ENCODE measurements around the gene CST9L. TPM values are rescaled to one million over a fixed set of nuclear protein-coding genes. Genes with fewer than 3 reads are reported as not detected.

CST9L gene
- polyA plus RNA-seq, 1 experiment, result not detected

DNA sequence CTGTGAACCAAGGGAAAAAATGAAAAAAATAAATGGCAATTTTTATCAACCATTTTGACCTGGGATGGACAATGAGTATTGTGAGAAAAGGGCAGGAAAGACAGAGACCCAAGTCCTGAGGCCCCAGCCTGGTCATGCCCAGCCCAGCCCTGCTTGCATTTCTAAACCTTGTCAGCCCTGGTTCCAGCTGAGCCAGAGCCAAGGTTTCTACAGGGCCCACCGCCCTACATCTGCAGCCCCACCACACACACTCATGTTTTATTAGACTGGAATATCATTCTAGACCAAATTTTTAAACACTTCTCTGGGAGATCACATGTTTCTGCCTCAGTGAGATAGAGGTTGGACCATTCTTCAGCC is 667 bp upstream of the CST9L start:
- Histone ChIP-seq H3K4me3 (ENCODE audit: low read depth, low read length) (no peak overlapping the region), H3K36me3 (ENCODE audit: control insufficient read depth, insufficient read depth, low read length) (no peaks in the 10 kb centered on the region), H3K27me3 (ENCODE audit: control insufficient read depth, insufficient read depth, low read length) (no peaks in the 10 kb centered on the region)
- POLR2A ChIA-PET, result no interaction called here
- CTCF ChIA-PET, result no interaction called here
- DNase-seq (ENCODE audit: low read depth), result no peak
- TF ChIP-seq, protein P1, sequence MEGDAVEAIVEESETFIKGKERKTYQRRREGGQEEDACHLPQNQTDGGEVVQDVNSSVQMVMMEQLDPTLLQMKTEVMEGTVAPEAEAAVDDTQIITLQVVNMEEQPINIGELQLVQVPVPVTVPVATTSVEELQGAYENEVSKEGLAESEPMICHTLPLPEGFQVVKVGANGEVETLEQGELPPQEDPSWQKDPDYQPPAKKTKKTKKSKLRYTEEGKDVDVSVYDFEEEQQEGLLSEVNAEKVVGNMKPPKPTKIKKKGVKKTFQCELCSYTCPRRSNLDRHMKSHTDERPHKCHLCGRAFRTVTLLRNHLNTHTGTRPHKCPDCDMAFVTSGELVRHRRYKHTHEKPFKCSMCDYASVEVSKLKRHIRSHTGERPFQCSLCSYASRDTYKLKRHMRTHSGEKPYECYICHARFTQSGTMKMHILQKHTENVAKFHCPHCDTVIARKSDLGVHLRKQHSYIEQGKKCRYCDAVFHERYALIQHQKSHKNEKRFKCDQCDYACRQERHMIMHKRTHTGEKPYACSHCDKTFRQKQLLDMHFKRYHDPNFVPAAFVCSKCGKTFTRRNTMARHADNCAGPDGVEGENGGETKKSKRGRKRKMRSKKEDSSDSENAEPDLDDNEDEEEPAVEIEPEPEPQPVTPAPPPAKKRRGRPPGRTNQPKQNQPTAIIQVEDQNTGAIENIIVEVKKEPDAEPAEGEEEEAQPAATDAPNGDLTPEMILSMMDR (IDR thresholded peaks at IDR 0.05; ENCODE audit: insufficient read depth, low read depth, low read length), result no peak

DNA sequence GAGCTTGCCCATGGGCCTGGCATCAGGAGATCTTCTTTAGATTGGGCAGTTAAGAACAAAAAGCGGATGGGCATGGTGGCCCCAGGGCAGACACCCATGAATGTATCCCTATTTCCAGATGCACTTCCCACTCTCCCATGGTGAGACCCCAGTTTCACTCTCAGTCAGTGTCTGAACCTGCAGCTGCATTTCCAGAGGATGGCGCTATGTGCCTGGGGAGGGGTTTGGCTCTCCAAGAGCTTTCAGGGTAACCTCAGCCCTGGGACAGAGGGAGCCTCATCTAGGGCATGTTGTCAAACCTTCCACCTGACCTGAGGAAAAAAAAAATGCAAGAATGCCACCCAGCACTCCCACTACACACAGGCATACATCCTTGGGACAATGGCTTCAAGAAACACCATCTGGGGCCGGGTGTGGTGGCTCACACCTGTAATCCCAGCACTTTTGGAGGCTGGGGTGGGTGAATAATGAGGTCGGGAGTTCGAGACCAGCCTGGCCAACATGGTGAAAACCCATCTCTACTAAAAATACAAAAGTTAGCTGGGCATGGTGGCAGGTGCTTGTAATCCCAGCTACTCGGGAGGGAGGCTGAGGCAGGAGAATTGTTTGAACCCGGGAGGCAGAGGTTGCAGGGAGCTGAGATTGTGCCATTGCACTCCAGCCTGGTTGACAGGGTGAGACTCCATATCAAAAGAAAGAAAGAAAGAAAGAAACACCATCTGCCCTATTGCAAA is 1.9 kb downstream of the CST9L start:
- no peaks in the 10 kb centered on the region for H3K27me3 ChIP-seq (ENCODE audit: control insufficient read depth, insufficient read depth, low read length)
- DNase-seq (ENCODE audit: low read depth), result no peak
- ChIA-PET CTCF (interaction anchor here (1.0 kb wide), 1 partner anchor 17 kb away, joined by 3 read pairs; no protein-coding TSS in a partner anchor), POLR2A (no interaction called here)
- no peaks in the 10 kb centered on the region for H3K36me3 ChIP-seq (ENCODE audit: control insufficient read depth, insufficient read depth, low read length)
- TF ChIP-seq, protein P1 (IDR thresholded peaks at IDR 0.05; ENCODE audit: insufficient read depth, low read depth, low read length), result no peak
- no peak overlapping the region for H3K4me3 ChIP-seq (ENCODE audit: low read depth, low read length)

DNA sequence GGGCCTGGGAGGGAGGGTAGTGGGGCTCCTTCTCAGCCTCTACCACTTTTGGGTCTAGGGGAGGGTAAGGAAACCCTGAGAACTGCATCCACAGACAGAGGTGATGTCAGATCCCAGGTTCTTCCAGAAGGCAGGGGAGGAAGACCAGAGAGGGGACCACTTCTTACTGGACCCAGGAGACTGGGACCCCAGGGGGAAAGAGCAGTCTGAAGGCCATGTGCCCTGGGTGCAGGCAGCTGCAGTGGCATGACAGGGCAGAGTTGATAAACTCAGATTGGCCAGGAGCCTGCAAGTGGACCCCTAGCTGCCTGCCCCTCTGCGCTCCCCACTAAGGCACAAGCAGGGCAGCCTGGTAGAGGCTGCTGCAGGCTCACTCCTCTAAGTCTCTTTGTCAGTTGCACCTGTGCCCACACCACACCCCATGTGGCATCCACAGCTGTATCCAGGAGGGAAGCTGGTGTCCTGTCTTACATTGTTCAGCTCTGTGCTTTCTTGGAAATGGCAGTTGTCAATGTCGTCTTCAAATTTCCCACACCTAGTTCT is 2.7 kb downstream of the CST9L start:
- no peak for DNase-seq (ENCODE audit: low read depth)
- TF ChIP-seq, protein P1 (IDR thresholded peaks at IDR 0.05; ENCODE audit: insufficient read depth, low read depth, low read length), result no peak
- CTCF ChIA-PET, result no interaction called here

DNA sequence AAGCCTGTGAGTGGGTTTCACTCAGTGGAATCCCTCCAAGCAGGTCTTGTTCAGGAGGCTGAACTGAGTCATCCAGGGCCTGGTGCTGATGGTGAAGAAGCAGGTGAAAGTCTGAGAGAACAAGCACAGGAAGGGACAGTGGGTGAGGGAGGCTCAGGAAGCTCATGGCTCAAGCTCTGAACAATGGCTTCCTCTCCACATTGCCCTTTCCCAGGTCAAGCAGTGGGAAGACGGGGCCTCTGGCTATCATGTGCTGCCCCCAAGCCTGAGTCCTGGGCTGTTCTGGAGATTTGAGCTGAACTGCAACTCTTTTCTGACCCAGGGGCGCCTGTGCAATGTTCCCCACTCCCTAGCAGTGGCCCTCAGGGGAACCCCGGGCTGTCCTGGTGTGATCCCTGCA is 3.4 kb downstream of the CST9L start:
- Histone ChIP-seq H3K36me3 (ENCODE audit: control insufficient read depth, insufficient read depth, low read length) (no peaks in the 10 kb centered on the region), H3K27me3 (ENCODE audit: control insufficient read depth, insufficient read depth, low read length) (no peaks in the 10 kb centered on the region), H3K4me3 (ENCODE audit: low read depth, low read length) (no peak overlapping the region)
- CTCF ChIA-PET, result no interaction called here
- POLR2A ChIA-PET, result no interaction called here
- no peak for DNase-seq (ENCODE audit: low read depth)
- TF ChIP-seq, protein P1 (IDR thresholded peaks at IDR 0.05; ENCODE audit: insufficient read depth, low read depth, low read length), result no peak

More for the DNA sequence above, 2.7 kb downstream of the CST9L start:
- Histone ChIP-seq H3K4me3 (ENCODE audit: low read depth, low read length) (no peak overlapping the region), H3K27me3 (ENCODE audit: control insufficient read depth, insufficient read depth, low read length) (no peaks in the 10 kb centered on the region), H3K36me3 (ENCODE audit: control insufficient read depth, insufficient read depth, low read length) (no peaks in the 10 kb centered on the region)
- POLR2A ChIA-PET, result no interaction called here

DNA sequence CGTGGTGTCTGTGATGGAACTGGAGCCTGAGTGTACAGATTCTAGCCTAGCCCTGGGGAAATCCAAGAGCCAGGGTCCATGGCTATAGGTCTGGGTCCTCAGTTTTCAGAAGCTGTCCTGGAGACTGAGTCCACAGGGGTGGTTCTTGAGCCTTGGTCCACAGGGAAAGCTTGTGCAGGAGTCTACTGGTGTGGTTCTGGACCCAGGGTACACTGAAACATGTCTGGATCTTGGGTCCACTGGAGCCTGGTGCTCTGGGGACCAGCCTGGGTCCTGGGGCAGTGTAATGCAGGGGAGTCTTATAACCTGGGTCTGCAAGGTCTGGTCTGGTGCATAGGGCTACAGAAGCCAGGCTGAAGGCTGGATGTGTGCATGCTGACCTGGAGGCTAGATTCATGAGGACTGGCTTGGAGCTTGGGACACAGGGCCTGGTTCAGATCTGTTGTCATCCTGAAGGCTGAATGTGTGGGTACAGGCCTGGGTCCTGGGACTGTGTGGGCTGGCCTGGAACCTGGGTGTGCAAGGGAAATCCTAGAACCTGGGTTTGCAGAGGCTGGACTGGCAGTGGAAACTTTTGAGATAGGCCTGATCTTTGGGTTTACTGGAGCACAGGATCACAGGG is 5.5 kb downstream of the CST9L start:
- H3K27me3 ChIP-seq (ENCODE audit: control insufficient read depth, insufficient read depth, low read length), result no peaks in the 10 kb centered on the region
- ChIA-PET POLR2A (no interaction called here), CTCF (no interaction called here)
- TF ChIP-seq, protein P1 (IDR thresholded peaks at IDR 0.05; ENCODE audit: insufficient read depth, low read depth, low read length), result no peak
- no peak for DNase-seq (ENCODE audit: low read depth)
- no peak overlapping the region for H3K4me3 ChIP-seq (ENCODE audit: low read depth, low read length)
- H3K36me3 ChIP-seq (ENCODE audit: control insufficient read depth, insufficient read depth, low read length), result no peaks in the 10 kb centered on the region
